DOHH2 (cell line): Measurements from ENCODE around the gene FRS2.

ENCODE experiments used
- EZH2phosphoT487 ChIP-seq: fragments of 200-600 bp; sonication (generic); IDR thresholded peaks from 2 replicates; pipeline ENCODE4 v1.6.1; 2017; ENCODE audit warnings: borderline replicate concordance, mild to moderate bottlenecking, antibody characterized with exemption, low read length, moderate library complexity, mixed read lengths
- TF ChIP-seq, protein P1 (sequence below): fragments of 200-600 bp; sonication (generic); IDR thresholded peaks from one replicate; pipeline ENCODE4 v1.5.1; 2014; ENCODE audit warnings: antibody characterized with exemption, mild to moderate bottlenecking, low read depth, low read length; ENCODE audit not compliant: poor library complexity, severe bottlenecking

DNA sequence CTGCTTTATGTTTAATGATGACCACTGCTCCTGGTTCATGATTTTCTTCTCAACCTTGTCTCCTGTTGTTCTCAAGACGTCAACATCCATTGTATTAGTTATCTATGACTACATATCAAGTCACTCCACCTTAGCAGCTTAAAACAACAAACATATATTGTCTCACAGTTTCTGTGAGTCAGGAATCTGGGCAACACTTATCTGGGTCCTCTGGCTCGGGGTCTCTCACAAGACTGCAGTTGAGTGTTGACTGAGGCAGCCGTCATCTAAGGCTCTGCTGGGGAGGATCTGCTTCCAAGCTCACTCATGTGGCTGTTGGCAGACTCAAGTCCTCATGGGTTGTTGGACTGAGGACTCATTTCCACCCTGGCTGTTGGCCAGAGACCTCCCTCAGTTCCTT lies 27.3 kb upstream of the FRS2 start:
- TF ChIP-seq, protein P1, sequence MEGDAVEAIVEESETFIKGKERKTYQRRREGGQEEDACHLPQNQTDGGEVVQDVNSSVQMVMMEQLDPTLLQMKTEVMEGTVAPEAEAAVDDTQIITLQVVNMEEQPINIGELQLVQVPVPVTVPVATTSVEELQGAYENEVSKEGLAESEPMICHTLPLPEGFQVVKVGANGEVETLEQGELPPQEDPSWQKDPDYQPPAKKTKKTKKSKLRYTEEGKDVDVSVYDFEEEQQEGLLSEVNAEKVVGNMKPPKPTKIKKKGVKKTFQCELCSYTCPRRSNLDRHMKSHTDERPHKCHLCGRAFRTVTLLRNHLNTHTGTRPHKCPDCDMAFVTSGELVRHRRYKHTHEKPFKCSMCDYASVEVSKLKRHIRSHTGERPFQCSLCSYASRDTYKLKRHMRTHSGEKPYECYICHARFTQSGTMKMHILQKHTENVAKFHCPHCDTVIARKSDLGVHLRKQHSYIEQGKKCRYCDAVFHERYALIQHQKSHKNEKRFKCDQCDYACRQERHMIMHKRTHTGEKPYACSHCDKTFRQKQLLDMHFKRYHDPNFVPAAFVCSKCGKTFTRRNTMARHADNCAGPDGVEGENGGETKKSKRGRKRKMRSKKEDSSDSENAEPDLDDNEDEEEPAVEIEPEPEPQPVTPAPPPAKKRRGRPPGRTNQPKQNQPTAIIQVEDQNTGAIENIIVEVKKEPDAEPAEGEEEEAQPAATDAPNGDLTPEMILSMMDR: no peak
- TF ChIP-seq EZH2phosphoT487: no peak
